Measurements from ENCODE around the gene SSBP2.

The SSBP2 gene

DNA sequence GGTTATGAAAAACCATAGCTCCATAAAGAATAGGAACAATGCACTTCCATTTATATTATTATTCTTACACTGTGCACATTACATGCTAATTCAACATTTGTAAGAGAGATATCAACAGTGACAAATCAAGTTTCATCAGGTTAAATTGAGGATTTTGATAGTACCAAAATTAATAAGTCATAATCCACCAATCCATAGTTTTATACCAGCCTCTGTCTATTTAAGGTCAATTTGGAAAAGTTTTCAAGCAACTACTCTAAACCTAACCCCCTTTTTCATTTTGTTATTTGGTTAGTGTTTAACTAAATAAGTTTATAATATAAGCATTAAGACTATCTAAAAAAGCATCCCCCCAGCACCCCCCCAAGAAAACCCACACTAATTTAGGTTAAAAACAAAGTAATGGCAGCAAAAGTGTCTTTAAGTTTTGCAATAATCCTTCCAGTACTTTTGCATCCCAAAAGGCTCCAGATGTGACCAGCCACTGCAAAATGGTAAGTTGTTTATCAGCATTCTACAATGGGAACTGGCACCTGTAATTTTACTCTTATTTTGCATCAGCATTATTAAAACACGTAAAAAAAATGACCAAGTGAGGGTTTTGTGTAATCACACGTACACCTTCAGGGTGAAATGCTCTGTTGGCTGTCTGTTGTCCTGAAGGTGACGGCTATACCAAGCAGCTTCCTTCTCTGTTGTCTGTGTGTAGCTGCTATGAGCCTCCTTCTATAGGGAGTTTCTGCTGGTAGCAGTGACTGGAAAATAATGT, 36.8 kb upstream of the SSBP2 start:
- peak overlapping the region; percentile 47 for H3K4me3 ChIP-seq

DNA sequence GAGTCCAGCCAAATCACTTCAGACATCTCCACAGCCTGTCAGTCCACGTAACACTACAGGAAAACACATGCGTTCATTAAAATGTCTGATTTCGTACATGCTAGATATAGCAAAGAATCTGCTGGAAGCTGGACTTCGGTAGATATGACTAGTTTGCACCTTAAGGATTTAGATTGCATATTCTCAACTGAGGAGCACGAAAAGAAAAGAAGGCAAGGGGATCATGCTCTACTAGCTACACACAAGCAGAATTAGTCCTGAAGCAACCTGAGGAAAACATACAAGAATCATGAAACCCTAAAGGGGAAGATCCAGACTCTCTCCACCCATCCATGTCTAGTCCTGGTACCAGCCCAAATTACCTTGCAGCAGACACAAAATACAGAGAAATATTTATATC, 36.1 kb upstream of the SSBP2 start:
- DNase-seq (ENCODE audit: low spot score): no peak
- H3K27ac ChIP-seq: no peak overlapping the region
- TF ChIP-seq, protein P1, sequence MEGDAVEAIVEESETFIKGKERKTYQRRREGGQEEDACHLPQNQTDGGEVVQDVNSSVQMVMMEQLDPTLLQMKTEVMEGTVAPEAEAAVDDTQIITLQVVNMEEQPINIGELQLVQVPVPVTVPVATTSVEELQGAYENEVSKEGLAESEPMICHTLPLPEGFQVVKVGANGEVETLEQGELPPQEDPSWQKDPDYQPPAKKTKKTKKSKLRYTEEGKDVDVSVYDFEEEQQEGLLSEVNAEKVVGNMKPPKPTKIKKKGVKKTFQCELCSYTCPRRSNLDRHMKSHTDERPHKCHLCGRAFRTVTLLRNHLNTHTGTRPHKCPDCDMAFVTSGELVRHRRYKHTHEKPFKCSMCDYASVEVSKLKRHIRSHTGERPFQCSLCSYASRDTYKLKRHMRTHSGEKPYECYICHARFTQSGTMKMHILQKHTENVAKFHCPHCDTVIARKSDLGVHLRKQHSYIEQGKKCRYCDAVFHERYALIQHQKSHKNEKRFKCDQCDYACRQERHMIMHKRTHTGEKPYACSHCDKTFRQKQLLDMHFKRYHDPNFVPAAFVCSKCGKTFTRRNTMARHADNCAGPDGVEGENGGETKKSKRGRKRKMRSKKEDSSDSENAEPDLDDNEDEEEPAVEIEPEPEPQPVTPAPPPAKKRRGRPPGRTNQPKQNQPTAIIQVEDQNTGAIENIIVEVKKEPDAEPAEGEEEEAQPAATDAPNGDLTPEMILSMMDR (IDR thresholded peaks at IDR 0.05): no peak
- H3K4me3 ChIP-seq: no peak overlapping the region

More for the DNA sequence above, 36.8 kb upstream of the SSBP2 start:
- TF ChIP-seq, protein P1 (IDR thresholded peaks at IDR 0.05): no peak
- H3K27ac ChIP-seq: peak overlapping the region in 1 of 2 donors; percentile 50
- DNase-seq (ENCODE audit: low spot score): no peak

DNA sequence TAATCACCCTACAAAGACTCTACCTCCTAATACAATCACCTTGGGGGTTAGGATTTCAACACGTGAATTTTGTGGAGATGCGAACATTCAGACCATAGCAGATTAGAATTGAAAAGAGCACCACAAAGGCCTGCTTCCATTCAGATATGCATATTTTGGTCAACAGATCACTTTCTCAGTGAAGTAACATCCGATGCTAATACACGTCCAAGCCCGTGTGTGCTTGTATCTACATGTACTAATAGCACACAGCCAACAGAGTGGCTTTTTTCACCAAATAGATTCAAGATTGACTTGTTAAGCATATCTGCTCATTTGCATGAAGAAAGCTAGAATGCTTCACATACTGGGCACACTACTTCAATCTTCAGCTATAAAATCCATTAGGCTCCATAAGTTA, 35.6 kb upstream of the SSBP2 start:
- no peak overlapping the region for H3K4me3 ChIP-seq
- no peak for DNase-seq (ENCODE audit: low spot score)
- no peak overlapping the region for H3K27ac ChIP-seq
- TF ChIP-seq, protein P1 (IDR thresholded peaks at IDR 0.05): no peak

- Histone ChIP-seq H3K27ac (no peak overlapping the region), H3K4me3 (no peak overlapping the region)
- TF ChIP-seq, protein P1 (IDR thresholded peaks at IDR 0.05): no peak
- DNase-seq (ENCODE audit: low spot score): no peak
These were observed 34.4 kb upstream of the SSBP2 start for GRCh38 chr5:81785322-81785721.

- DNase-seq (ENCODE audit: low spot score): no peak
- TF ChIP-seq, protein P1 (IDR thresholded peaks at IDR 0.05): no peak
- H3K27ac ChIP-seq: no peak overlapping the region
- no peak overlapping the region for H3K4me3 ChIP-seq
These were observed 32.5 kb upstream of the SSBP2 start for GRCh38 chr5:81783401-81783800.

- H3K27ac ChIP-seq: no peak overlapping the region
These were observed 31.9 kb upstream of the SSBP2 start for GRCh38 chr5:81782811-81783210.

GRCh38 chr5:81779916-81780266, 29.0 kb upstream of the SSBP2 start:
- Histone ChIP-seq H3K27ac (peak overlapping the region; percentile 70 to 71), H3K4me3 (no peak overlapping the region)
- TF ChIP-seq, protein P1 (IDR thresholded peaks at IDR 0.05): no peak
- no peak for DNase-seq (ENCODE audit: low spot score)

More at GRCh38 chr5:81782811-81783210, 31.9 kb upstream of the SSBP2 start:
- no peak overlapping the region for H3K4me3 ChIP-seq
- no peak for DNase-seq (ENCODE audit: low spot score)
- TF ChIP-seq, protein P1 (IDR thresholded peaks at IDR 0.05): no peak

All from coronary artery (tissue), 2 donors.